NCI-H510A (cell line): ENCODE data around the gene PLXNC1.
"Not testable (repeated sequence)": the region's sequence is repeated elsewhere in the genome, so short reads cannot be mapped to it uniquely, and the experiment has no call there.

Source experiments
- DNase-seq: peaks from one replicate; lab custom pipeline; 2025; lab: John Stamatoyannopoulos, UW

The PLXNC1 gene

DNA sequence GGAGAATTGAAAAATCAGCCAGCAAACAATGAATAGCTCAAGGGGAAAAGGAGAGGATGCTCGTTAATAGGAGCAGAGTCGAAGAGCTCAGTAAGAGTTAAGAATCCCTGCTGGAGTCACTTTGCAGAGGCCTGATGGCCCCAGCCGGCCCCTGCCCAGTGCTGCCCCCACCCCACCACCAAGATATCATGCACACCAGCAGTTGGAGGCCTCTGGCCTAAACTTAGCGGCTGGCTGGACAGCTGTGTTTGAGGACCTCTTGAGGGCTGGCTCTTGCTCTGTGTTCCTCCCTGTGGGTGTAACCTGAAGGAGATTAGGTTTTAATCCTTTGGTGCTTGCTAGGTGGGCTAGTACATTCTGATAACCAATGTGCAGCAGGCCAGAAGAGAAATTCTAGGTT is 142.0 kb downstream of the PLXNC1 start:
- DNase-seq, result no peak

- no peak for DNase-seq
Measured at GRCh38 chr12:94297096-94297699, 148.8 kb downstream of the PLXNC1 start.

- DNase-seq, result no peak
Measured at GRCh38 chr12:94297876-94298505, 149.6 kb downstream of the PLXNC1 start.

DNA sequence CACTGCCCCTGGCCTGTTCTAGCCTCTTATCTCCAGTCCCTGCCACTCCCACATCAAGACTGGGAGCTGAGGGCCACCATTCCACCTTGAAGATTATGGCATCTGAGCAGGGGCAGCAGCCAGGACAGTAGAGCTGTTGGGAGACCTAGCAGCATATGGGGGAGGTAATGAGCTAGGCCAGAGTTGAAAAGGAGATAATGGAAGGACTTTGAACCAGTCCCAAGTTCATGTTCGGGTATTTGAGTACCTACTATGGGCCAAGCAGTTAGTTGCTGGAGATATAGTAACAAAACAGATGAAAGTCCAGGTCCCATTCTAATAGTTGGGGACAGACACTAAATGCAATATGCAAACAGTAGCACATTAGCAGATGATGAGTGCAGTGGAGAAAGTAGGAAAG is 151.5 kb downstream of the PLXNC1 start:
- no peak for DNase-seq

DNA sequence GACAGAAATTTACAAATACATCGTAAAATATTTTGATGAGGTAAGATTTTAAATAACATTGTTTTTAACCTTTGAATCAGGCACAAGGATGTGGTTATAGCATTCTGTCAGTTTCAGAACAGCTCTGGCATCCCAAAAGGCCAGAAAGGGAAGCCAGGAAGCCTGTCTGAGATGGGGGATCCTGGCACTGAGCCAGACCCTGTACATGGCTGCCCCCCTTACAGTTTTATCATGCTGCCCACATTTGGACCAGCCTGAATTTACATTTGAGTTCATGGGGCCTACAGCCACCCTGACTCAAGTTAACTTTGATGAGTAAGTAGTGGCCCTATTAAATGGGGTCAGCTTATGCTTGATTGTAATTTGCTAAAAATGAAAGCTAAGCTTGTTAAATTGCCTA is 155.6 kb downstream of the PLXNC1 start:
- DNase-seq, result no peak

- no peak for DNase-seq
Measured at GRCh38 chr12:94304566-94305061, 156.2 kb downstream of the PLXNC1 start.

DNA sequence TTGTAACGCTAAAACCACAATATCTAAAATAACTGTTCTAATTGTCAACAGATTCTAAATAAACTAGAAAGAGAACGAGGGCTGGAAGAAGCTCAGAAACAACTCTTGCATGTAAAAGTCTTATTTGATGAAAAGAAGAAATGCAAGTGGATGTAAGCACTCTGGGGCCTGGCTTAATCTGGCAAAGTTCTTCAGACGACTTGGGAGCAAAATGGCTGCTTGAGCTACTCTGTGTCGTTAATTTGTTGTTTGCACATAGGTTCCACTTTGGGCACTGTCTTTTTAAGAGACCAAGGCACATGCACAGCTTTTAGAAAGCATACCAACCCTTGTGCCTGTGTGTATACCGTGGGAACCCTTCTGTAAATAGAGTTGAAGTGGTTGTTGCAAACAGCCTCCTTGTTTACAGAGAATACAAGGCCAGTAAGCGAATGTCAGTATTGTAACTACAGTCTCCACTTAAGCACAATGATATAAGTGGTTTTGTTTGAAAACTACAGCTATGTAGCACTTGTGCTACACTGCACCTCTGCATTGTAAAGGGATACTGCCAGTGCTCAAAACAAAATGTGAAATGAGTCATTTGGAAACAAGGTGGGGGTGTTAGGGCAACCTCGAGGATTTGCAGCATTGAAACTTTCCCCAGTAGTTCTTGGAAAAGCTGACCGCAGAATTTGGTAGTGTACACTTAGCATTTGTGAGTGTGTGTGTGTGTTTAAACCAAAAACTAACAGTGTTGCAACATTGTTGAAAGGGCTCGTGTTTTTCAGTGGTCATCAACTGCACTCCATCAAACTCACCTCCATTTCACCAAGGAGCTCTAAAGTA is 157.0 kb downstream of the PLXNC1 start:
- peak; percentile 78 for DNase-seq

DNA sequence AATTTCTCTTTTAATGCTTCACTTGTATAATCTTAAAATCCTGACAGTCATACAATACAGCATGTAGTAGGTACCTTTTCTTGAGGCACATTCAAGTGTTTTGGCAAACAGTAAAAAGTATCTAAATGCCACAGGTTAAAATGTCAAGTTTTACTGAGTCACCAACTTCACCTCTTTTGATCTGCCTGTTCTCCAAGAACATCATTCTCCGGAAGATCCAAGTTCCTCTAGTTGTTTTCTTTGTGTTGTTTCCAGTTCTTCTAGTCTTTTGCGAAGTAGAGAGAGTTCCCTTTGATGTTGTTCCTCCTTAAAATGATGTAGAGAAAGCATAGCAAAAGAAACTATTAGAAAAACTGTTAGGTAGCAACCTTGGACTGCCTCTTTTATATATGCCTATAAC is 160.2 kb downstream of the PLXNC1 start:
- no peak for DNase-seq

DNA sequence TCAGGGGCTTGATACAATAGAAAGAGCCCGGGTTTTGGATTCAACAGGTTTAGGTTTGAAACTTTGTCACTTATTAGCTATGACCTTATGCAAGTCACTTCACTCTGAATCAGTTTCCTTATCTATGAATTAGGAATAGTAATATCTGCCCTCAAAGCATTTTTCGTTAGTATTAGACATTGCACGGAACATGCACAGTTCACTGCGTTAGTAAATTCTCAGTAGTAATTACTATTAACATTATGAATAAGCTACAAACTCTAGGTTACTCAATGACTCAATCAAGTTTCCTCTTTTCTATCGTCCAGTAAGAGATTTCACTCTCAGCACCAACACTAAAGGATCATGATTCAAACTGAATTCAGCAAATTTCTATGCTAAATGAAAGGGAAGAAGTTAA is 161.0 kb downstream of the PLXNC1 start:
- no peak for DNase-seq

GRCh38 chr12:94312378-94312777 is 164.0 kb downstream of the PLXNC1 start:
- DNase-seq, result no peak

- not testable (repeated sequence) for DNase-seq
Measured at GRCh38 chr12:94316600-94316999, 168.2 kb downstream of the PLXNC1 start.

DNA sequence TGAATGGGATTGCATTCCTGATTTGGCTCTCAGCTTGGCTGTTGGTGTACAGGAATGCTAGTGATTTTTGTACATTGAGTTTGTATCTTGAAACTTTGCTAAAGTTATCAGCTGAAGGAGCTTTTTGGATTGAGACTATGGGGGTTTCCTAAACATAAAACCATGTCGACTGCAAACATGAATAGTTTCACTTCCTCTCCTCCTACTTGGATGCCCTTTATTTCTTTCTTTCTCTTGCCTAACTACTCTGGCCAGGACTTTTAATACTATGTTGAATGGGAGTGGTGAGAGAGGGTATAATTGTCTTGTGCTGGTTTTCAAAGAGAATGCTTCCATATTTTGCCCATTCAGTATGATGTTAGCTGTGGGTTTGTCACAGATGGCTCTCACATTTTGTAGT is 169.8 kb downstream of the PLXNC1 start:
- DNase-seq, result no peak

DNA sequence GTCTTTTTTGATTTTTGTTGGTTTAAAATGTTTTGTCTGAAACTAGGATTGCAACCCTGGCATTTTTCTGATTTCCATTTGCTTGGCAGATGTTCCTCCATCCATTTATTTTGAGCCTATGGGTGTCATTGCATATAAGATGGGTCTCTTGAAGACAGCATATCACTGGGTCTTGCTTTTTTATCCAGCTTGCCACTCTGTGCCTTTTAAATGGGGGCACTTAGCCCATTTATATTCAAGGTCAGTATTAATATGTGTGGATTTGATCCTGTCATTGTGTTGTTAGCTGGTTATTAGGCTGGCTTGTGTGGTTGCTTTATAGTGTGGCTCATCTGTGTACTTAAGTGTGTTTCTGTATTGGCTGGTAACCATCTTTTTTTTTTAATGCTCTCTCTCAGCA is 171.7 kb downstream of the PLXNC1 start:
- DNase-seq, result no peak

- DNase-seq, result no peak
Measured at GRCh38 chr12:94322346-94322745, 174.0 kb downstream of the PLXNC1 start.

- no peak for DNase-seq
Measured at GRCh38 chr12:94326234-94326633, 177.9 kb downstream of the PLXNC1 start.

DNA sequence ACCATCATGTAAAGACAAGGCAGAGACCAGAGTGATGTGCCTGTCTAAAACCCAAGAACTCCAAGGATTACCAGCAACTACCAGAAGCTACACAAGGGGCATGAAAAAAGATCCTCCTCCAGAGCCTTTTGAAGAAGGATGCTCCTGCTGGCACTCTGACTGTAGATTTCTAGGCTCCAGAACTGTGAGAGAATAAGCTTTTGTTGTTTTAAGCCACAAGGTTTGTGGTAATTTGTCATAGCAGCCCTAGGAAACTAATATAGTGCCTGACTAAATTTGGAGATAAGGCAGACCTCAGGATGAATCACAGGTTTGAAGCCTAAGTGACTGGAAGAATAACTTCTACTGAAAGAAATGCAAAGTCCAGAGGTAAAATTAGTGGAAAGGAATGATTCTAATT is 178.3 kb downstream of the PLXNC1 start:
- no peak for DNase-seq

DNA sequence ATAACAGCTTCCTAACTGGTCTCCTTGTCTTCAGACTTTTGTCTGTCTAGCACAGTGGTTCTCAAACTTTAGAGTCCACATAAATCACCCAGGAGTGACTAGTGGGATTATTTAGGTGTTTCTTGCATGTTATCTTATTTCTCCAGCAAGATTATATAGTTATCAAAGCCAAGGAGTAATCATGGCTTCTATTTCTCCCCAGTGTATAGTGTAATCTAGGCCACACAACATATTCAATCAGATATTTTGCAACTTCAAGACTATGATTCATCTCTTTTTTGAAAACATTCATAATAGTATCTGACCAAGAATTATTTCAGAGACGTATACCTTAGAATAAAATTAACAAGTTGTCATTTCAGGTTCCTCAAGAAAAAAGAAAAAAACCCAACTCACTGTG is 179.4 kb downstream of the PLXNC1 start:
- no peak for DNase-seq

DNA sequence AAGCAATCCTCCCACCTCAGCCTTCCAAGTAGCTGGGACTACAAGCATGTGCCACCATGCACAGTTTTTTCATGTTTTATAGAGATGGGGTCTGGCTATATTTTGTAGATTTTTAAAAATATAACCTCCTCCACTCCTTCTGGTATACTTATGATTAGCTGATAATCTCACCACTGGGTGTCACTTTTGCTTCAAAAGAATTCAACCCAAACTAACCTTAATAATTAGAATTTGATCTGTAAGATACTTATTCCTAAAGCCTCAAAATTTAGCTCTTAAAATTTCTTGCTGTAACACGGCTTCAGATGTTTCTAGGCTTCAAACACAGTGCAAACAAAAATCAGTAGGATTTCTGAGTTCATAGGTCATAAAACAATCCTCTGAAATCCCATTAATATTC is 181.0 kb downstream of the PLXNC1 start:
- DNase-seq, result no peak

DNA sequence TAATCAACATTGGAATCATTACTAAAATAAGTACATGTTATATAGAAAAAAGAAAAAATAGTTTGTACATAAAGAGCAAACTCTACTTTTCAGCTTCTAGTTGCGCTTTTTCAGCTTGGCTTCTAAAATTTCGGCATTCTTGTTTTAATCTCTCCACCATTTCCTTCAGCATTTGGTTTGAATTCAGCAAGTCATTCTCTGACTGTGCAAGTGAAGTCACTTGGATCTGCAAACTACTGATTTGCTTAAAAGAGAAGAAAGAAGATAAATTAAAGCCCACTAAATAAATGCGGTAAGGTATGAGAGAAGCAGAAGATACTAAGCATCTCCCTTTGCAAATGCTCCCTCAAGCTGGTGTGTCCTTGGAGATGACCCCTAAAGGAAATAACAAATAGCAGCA is 185.0 kb downstream of the PLXNC1 start:
- no peak for DNase-seq

GRCh38 chr12:94336211-94336925 is 188.0 kb downstream of the PLXNC1 start:
- no peak for DNase-seq

GRCh38 chr12:94338006-94338794 is 189.8 kb downstream of the PLXNC1 start:
- no peak for DNase-seq

- DNase-seq, result no peak
Measured at GRCh38 chr12:94340573-94340972, 192.2 kb downstream of the PLXNC1 start.
